Astrocyte of the cerebellum (primary cell): Measurements from ENCODE around the gene PRPSAP1.
"Not testable (repeated sequence)": the region's sequence is repeated elsewhere in the genome, so short reads cannot be mapped to it uniquely, and the experiment has no call there.

ENCODE experiments used
- DNase-seq: peaks from one replicate; pipeline ENCODE4 v3.0.0-alpha.2; 2011; ENCODE audit warnings: low read depth
- H3K4me3 ChIP-seq: 2 replicates; pipeline ENCODE4 v1.5.1; 2011; ENCODE audit warnings: mild to moderate bottlenecking, low read depth, low read length, moderate library complexity
- CTCF ChIP-seq: IDR thresholded peaks from 2 replicates; pipeline ENCODE4 v1.5.1; 2012; ENCODE audit warnings: low read length, low read depth, moderate library complexity, mild to moderate bottlenecking; ENCODE audit errors: missing control alignments
- in situ Hi-C: cut with HindIII; loops from 2 replicates; pipeline ENCODE4 v1.10.0; 2017; ENCODE audit warnings: low sequenced_read_pairs

PRPSAP1 gene

GRCh38 chr17:76350463-76350862, 3.3 kb downstream of the PRPSAP1 start:
- in situ Hi-C loops, result no loop called here
- no peak overlapping the region for H3K4me3 ChIP-seq
- DNase-seq, result no peak
- TF ChIP-seq CTCF, result no peak

- DNase-seq, H3K4me3 ChIP-seq, in situ Hi-C loops: not testable (repeated sequence)
Observed at GRCh38 chr17:76346936-76347335, 6.8 kb downstream of the PRPSAP1 start.

- DNase-seq, result no peak
- no peak for TF ChIP-seq CTCF
- no peak overlapping the region for H3K4me3 ChIP-seq
- in situ Hi-C loops, result no loop called here
Observed at GRCh38 chr17:76345377-76345974, 8.2 kb downstream of the PRPSAP1 start.

- in situ Hi-C loops, result no loop called here
- no peak for DNase-seq
- H3K4me3 ChIP-seq, result no peak overlapping the region
- no peak for TF ChIP-seq CTCF
Observed at GRCh38 chr17:76343106-76343505, 10.6 kb downstream of the PRPSAP1 start.

- TF ChIP-seq CTCF, result no peak
- no peak for DNase-seq
- in situ Hi-C loops, result no loop called here
- no peak overlapping the region for H3K4me3 ChIP-seq
Observed at GRCh38 chr17:76341301-76341700, 12.4 kb downstream of the PRPSAP1 start.

GRCh38 chr17:76337413-76337777, 16.3 kb downstream of the PRPSAP1 start:
- in situ Hi-C loops, result no loop called here
- no peak for DNase-seq
- H3K4me3 ChIP-seq, result no peak overlapping the region
- no peak for TF ChIP-seq CTCF

- H3K4me3 ChIP-seq, result no peak overlapping the region
- in situ Hi-C loops, result no loop called here
- TF ChIP-seq CTCF, result no peak
- no peak for DNase-seq
Observed at GRCh38 chr17:76336756-76337412, 16.8 kb downstream of the PRPSAP1 start.
